Neural progenitor cell (in vitro differentiated cells): ENCODE data around the gene CELA3B.
"Not testable (repeated sequence)": the region's sequence is repeated elsewhere in the genome, so short reads cannot be mapped to it uniquely, and the experiment has no call there.

ENCODE experiments used
- EZH2phosphoT487 ChIP-seq: fragments of 200-600 bp; sonication (generic); IDR thresholded peaks from 2 replicates; pipeline ENCODE4 v1.6.1; 2017; ENCODE audit warnings: antibody characterized with exemption
- TF ChIP-seq, protein P1 (sequence below): fragments of 200-600 bp; sonication (generic); IDR thresholded peaks from 2 replicates; pipeline ENCODE4 v1.5.1; 2017; ENCODE audit warnings: antibody characterized with exemption, mild to moderate bottlenecking

DNA sequence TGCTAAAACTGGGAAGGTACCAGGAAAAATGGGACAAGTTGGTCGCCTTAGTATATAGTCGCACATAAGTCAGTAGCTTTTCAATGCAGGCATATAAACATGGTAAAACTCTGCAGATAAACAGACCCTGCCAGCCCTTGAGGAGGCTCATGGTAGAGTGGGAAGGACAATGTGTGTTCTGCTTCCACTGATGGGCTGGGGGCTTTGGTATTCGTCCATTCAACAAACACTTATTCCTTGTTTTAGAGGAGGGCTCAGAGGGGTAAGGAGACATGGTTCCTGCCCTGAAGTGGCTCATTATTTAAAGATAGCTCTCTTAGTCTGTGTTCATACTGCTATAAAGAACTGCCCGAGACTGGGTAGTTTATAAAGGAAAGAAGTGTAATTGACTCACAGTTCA lies 35.9 kb downstream of the CELA3B start:
- TF ChIP-seq, protein P1, sequence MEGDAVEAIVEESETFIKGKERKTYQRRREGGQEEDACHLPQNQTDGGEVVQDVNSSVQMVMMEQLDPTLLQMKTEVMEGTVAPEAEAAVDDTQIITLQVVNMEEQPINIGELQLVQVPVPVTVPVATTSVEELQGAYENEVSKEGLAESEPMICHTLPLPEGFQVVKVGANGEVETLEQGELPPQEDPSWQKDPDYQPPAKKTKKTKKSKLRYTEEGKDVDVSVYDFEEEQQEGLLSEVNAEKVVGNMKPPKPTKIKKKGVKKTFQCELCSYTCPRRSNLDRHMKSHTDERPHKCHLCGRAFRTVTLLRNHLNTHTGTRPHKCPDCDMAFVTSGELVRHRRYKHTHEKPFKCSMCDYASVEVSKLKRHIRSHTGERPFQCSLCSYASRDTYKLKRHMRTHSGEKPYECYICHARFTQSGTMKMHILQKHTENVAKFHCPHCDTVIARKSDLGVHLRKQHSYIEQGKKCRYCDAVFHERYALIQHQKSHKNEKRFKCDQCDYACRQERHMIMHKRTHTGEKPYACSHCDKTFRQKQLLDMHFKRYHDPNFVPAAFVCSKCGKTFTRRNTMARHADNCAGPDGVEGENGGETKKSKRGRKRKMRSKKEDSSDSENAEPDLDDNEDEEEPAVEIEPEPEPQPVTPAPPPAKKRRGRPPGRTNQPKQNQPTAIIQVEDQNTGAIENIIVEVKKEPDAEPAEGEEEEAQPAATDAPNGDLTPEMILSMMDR = not testable (repeated sequence)
- not testable (repeated sequence) for TF ChIP-seq EZH2phosphoT487
